Measurements from ENCODE around the gene CCDC136.

GRCh38 chr7:128832880-128833147 is 41.0 kb downstream of the CCDC136 start:
- TF ChIP-seq EP300 (IDR thresholded peaks at IDR 0.05; ENCODE audit: borderline replicate concordance) (no peak), YY1 (IDR thresholded peaks at IDR 0.05; ENCODE audit: low read depth) (no peak), RAD21 (IDR thresholded peaks at IDR 0.05; ENCODE audit: low read depth) (no peak)
